Panc1 (cell line): ENCODE results near the gene TTC17. TPM values are rescaled to one million over a fixed set of nuclear protein-coding genes. Genes with fewer than 3 reads are reported as not detected.
"Not testable (repeated sequence)": the region's sequence is repeated elsewhere in the genome, so short reads cannot be mapped to it uniquely, and the experiment has no call there.

Experiments used
- ATAC-seq: fragments of 200-7000 bp; cut with Tn5 transposase; 2 replicates; pipeline ENCODE4 v1.9.1; 2020; ENCODE audit warnings: mild to moderate bottlenecking, moderate library complexity
- BruUV-seq: library from RNA; stranded (reverse); fragments of 400-500 nt; replicated peaks from 2 replicates; lab custom pipeline; 2021; lab: Mats Ljungman, UMichigan
- CTCF ChIA-PET: fragments of 300-600 bp; sonication (Branson Sonifier 250); formaldehyde crosslinking; loops from one replicate; lab custom pipeline; 2022; ENCODE audit warnings: antibody characterized with exemption; lab: Charles Lee
- POLR2A ChIA-PET: fragments of 300-600 bp; sonication (Branson Sonifier 250); formaldehyde crosslinking; loops from one replicate; lab custom pipeline; 2022; ENCODE audit warnings: antibody characterized with exemption; lab: Charles Lee
- DNase-seq: peaks from one replicate; pipeline ENCODE4 v3.0.0-alpha.2; 2010; ENCODE audit warnings: low read depth, low spot score
- H3K27ac ChIP-seq: 2 replicates; pipeline ENCODE4 v1.5.1; 2011; ENCODE audit warnings: mild to moderate bottlenecking, low read length, inconsistent platforms
- H3K27me3 ChIP-seq: fragments of 200-500 bp; sonication (Bioruptor generic); 2 replicates; pipeline ENCODE4 v1.6.0; 2014; ENCODE audit warnings: low read length, inconsistent platforms; ENCODE audit not compliant: control insufficient read depth, insufficient read depth
- H3K36me3 ChIP-seq: fragments of 200-500 bp; sonication (Bioruptor generic); 2 replicates; pipeline ENCODE4 v1.5.1; 2014; ENCODE audit warnings: inconsistent platforms, mild to moderate bottlenecking, low read length, moderate library complexity; ENCODE audit not compliant: control insufficient read depth, insufficient read depth
- H3K4me1 ChIP-seq: 2 replicates; pipeline ENCODE4 v1.5.1; 2011; ENCODE audit warnings: inconsistent platforms, mild to moderate bottlenecking, low read length, moderate library complexity; ENCODE audit not compliant: control insufficient read depth, insufficient read depth
- H3K4me3 ChIP-seq, 2 experiments: 2 replicates each; pipeline ENCODE4 v1.5.1; 2011 to 2012; ENCODE audit warnings: low read depth in 2 of 2, low read length in 2 of 2, mild to moderate bottlenecking in 2 of 2, inconsistent platforms in 1 of 2, moderate library complexity in 1 of 2
- H3K9me3 ChIP-seq: fragments of 200-500 bp; sonication (Bioruptor generic); 2 replicates; pipeline ENCODE4 v1.5.1; 2014; ENCODE audit warnings: low read depth, mild to moderate bottlenecking, inconsistent platforms, low read length, moderate library complexity; ENCODE audit not compliant: control insufficient read depth, insufficient read depth
- CTCF ChIP-seq: fragments of 450-650 bp; IDR thresholded peaks from 2 replicates; pipeline ENCODE4 v1.5.1; 2017; ENCODE audit warnings: mild to moderate bottlenecking
- POLR2AphosphoS5 ChIP-seq: IDR thresholded peaks from 2 replicates; pipeline ENCODE4 v1.6.1; 2012; ENCODE audit warnings: mild to moderate bottlenecking, low read depth, low read length, moderate library complexity
- SIN3A ChIP-seq: IDR thresholded peaks from 2 replicates; pipeline ENCODE4 v1.6.1; 2012; ENCODE audit warnings: low read depth, mild to moderate bottlenecking, low read length, moderate library complexity, borderline replicate concordance; ENCODE audit not compliant: insufficient read depth
- TCF7L2 ChIP-seq: IDR thresholded peaks from 2 replicates; pipeline ENCODE4 v1.6.1; 2011; ENCODE audit warnings: mild to moderate bottlenecking, low read depth, low read length, inconsistent platforms
- in situ Hi-C: cut with HindIII; loops from 2 replicates; pipeline ENCODE4 v1.10.0; 2016; ENCODE audit warnings: low sequenced_read_pairs, low pct_unique_long_range_greater_than_20kb
- intact Hi-C: fragments of 100-400 bp; cut with micrococcal nuclease; formaldehyde crosslinking; loops from one replicate; pipeline ENCODE4 v1.10.0; 2022; ENCODE audit not compliant: unreplicated experiment
- total RNA-seq: library from RNA; stranded (reverse); gene quantifications from one replicate; pipeline ENCODE4 v1.2.1, GENCODE V29; 2021; ENCODE audit not compliant: unreplicated experiment
- TF ChIP-seq, protein P1 (sequence below), 2 experiments: IDR thresholded peaks; 2 replicates each; pipeline ENCODE4 v1.6.1; 2011 to 2012; ENCODE audit warnings: low read depth in 2 of 2, control low read depth in 1 of 2, low read length in 1 of 2, mild to moderate bottlenecking in 1 of 2, moderate library complexity in 1 of 2; ENCODE audit not compliant: insufficient read depth in 1 of 2

Gene TTC17
- total RNA-seq, 1 experiment from 2014 or later: 54.2 TPM

GRCh38 chr11:43419460-43419859, 60.7 kb downstream of the TTC17 start:
- intact Hi-C loops: loop anchor here (5.0 kb wide), 1 partner anchor 107 kb away; the partner anchor contains the start of gene API5
- Histone ChIP-seq H3K36me3 (peaks cover 23% of the 10 kb centered on the region), H3K9me3 (no peaks in the 10 kb centered on the region), H3K27me3 (no peaks in the 10 kb centered on the region), H3K4me3 (no peak overlapping the region), H3K4me1 (no peaks in the 10 kb centered on the region), H3K27ac (no peak overlapping the region)
- 0 out of 2 replicates have a peak, but pooled peaks have one; percentile 74 for ATAC-seq
- CTCF ChIA-PET: interaction anchor here (0.6 kb wide), 1 partner anchor 61 kb away, joined by 3 read pairs; the partner anchor contains the start of gene TTC17
- POLR2A ChIA-PET: no interaction called here
- DNase-seq: peak; percentile 15
- BruUV-seq: no TSS peak
- TF ChIP-seq POLR2AphosphoS5 (no peak), CTCF (peak; percentile 78)
- in situ Hi-C loops: no loop called here

DNA sequence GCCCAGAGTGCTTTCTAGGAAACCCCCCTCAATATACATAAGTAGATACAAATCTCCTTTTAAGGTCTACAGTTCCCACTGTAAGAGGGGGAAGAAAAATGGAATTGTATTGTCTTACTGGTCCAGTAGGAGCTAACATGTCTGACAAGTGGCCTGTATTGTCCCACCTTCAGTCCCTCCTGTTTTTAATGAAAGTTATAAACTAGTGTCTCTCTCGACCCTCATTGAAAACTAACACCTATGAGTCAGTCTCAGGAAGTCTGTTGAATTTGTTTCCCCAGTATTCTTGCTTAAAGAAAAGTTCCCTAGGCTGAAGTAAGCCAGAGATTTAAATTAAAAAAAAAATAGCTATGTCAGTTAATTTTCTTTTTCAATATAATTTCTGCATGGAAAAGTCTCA, 69.3 kb downstream of the TTC17 start:
- in situ Hi-C loops: no loop called here
- no peak overlapping the region for H3K4me3 ChIP-seq
- DNase-seq: no peak
- no peaks in the 10 kb centered on the region for H3K27me3 ChIP-seq
- ChIA-PET POLR2A (no interaction called here), CTCF (no interaction called here)
- ATAC-seq: no peak
- BruUV-seq: no TSS peak
- no peaks in the 10 kb centered on the region; the same call in 1 of the 2 replicates for H3K36me3 ChIP-seq
- H3K4me1 ChIP-seq: no peaks in the 10 kb centered on the region
- intact Hi-C loops: no loop called here
- H3K9me3 ChIP-seq: no peaks in the 10 kb centered on the region
- TF ChIP-seq CTCF (no peak), SIN3A (no peak), TCF7L2 (no peak), POLR2AphosphoS5 (no peak)
- TF ChIP-seq, protein P1, sequence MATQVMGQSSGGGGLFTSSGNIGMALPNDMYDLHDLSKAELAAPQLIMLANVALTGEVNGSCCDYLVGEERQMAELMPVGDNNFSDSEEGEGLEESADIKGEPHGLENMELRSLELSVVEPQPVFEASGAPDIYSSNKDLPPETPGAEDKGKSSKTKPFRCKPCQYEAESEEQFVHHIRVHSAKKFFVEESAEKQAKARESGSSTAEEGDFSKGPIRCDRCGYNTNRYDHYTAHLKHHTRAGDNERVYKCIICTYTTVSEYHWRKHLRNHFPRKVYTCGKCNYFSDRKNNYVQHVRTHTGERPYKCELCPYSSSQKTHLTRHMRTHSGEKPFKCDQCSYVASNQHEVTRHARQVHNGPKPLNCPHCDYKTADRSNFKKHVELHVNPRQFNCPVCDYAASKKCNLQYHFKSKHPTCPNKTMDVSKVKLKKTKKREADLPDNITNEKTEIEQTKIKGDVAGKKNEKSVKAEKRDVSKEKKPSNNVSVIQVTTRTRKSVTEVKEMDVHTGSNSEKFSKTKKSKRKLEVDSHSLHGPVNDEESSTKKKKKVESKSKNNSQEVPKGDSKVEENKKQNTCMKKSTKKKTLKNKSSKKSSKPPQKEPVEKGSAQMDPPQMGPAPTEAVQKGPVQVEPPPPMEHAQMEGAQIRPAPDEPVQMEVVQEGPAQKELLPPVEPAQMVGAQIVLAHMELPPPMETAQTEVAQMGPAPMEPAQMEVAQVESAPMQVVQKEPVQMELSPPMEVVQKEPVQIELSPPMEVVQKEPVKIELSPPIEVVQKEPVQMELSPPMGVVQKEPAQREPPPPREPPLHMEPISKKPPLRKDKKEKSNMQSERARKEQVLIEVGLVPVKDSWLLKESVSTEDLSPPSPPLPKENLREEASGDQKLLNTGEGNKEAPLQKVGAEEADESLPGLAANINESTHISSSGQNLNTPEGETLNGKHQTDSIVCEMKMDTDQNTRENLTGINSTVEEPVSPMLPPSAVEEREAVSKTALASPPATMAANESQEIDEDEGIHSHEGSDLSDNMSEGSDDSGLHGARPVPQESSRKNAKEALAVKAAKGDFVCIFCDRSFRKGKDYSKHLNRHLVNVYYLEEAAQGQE (IDR thresholded peaks at IDR 0.05; ENCODE audit: insufficient read depth in 1 of 2, low read depth in 2 of 2, low read length in 1 of 2): no peak
- no peak overlapping the region for H3K27ac ChIP-seq

GRCh38 chr11:43430916-43431315, 72.2 kb downstream of the TTC17 start:
- in situ Hi-C loops, POLR2A ChIA-PET, BruUV-seq, DNase-seq, H3K27me3 ChIP-seq, CTCF ChIA-PET, H3K36me3 ChIP-seq, H3K9me3 ChIP-seq, ATAC-seq, H3K27ac ChIP-seq, H3K4me3 ChIP-seq, intact Hi-C loops, H3K4me1 ChIP-seq: not testable (repeated sequence)
